Skeletal muscle tissue (tissue), 4 donors: ENCODE data around the gene FIBCD1. TPM values are rescaled to one million over a fixed set of nuclear protein-coding genes. Genes with fewer than 3 reads are reported as not detected.

Experiments
- H3K27ac ChIP-seq: one replicate; pipeline ENCODE4 v1.7.0; 2013; ENCODE audit warnings: mild to moderate bottlenecking, low read depth, low read length, inconsistent platforms
- H3K27me3 ChIP-seq, 3 donors: one replicate each; pipeline ENCODE4 v1.7.0; 2013; ENCODE audit warnings: low read length in 3 of 3; ENCODE audit not compliant: control insufficient read depth in 3 of 3, insufficient read depth in 3 of 3
- H3K36me3 ChIP-seq, 3 donors: one replicate each; pipeline ENCODE4 v1.7.0; 2013; ENCODE audit warnings: low read length in 3 of 3; ENCODE audit not compliant: control insufficient read depth in 3 of 3, insufficient read depth in 3 of 3
- H3K4me1 ChIP-seq, 3 donors: one replicate each; pipeline ENCODE4 v1.7.0; 2013; ENCODE audit warnings: low read length in 3 of 3, mild to moderate bottlenecking in 3 of 3; ENCODE audit not compliant: control insufficient read depth in 3 of 3, insufficient read depth in 3 of 3
- H3K4me3 ChIP-seq, 3 donors: one replicate each; pipeline ENCODE4 v1.7.0; 2013; ENCODE audit warnings: low read length in 3 of 3
- H3K9ac ChIP-seq, 3 donors: one replicate each; pipeline ENCODE4 v1.7.0; 2013; ENCODE audit warnings: low read length in 3 of 3, mild to moderate bottlenecking in 3 of 3, moderate library complexity in 2 of 3, low read depth in 1 of 3
- H3K9me3 ChIP-seq, 3 donors: one replicate each; pipeline ENCODE4 v1.7.0; 2013; ENCODE audit warnings: low read length in 3 of 3; ENCODE audit not compliant: control insufficient read depth in 3 of 3
- total RNA-seq: library from RNA; depleted of rRNA; stranded (reverse); fragments of >200 nt; gene quantifications from one replicate; pipeline ENCODE4 v1.2.3, GENCODE V29; 2014
- donor health status: Osteomylitis.

The FIBCD1 gene
- total RNA-seq, 1 donor from 2014 or later, result not detected

DNA sequence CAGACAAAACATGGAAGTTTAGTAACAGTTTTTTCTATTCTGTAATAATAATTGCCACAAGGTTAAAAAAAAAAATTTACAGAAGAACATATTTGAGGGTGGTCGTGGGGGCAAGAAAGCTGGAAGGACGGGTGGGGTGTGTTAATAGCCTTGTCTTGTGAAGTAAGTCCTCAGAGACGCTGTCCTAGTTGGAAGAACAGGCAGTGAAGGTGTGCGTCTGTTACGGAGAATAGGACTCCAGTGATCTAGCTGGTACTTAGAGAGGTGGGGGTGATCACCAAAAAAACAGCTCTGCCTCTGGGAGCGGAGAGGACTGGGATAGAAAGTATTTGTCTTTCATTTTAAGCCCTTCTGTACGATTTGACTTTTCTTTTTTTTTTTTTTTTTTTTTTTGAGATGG, 86.2 kb downstream of the FIBCD1 start:
- no peak overlapping the region for H3K9ac ChIP-seq
- no peak overlapping the region for H3K4me3 ChIP-seq
- H3K27me3 ChIP-seq, result no peaks in the 10 kb centered on the region
- H3K27ac ChIP-seq, result no peak overlapping the region
- peaks cover 12 to 23% (median 20%) of the 10 kb centered on the region in 3 donors for H3K36me3 ChIP-seq
- no peaks in the 10 kb centered on the region for H3K9me3 ChIP-seq
- H3K4me1 ChIP-seq, result peaks cover 5 to 6% (median 6%) of the 10 kb centered on the region in 3 donors

Other genes starting within 250 kb of the FIBCD1 start
- gene EXOSC2, start 245.5 kb downstream of the FIBCD1 start, total RNA-seq, result 27.1 TPM
- 27.7 TPM for gene ABL1, start 104.0 kb downstream of the FIBCD1 start, total RNA-seq
- not detected for gene QRFP, start 42.4 kb downstream of the FIBCD1 start, total RNA-seq
- gene LAMC3, start 69.9 kb upstream of the FIBCD1 start, total RNA-seq, result 0.52 TPM
- gene AIF1L, start 157.3 kb upstream of the FIBCD1 start, total RNA-seq, result 12.0 TPM
- gene NUP214, start 186.3 kb upstream of the FIBCD1 start, total RNA-seq, result 20.9 TPM